ENCODE results near the gene IST1. TPM values are rescaled to one million over a fixed set of nuclear protein-coding genes. Genes with fewer than 3 reads are reported as not detected.
A peak's percentile ranks its signal among the peaks of the same experiment; 100 is the strongest.

IST1 gene
- total RNA-seq, result 184 TPM
- long read RNA-seq, full-length matches to known transcripts, result 170 of 287 reads
- long read RNA-seq, partial matches to known transcripts, result 15 of 287 reads
- long read RNA-seq, other reads (novel, unspliced or antisense), result 102 of 287 reads

- ATAC-seq, result peak; percentile 98
These were observed at the start of gene IST1 for GRCh38 chr16:71894921-71895678. Gene IST1 (plus strand): TSS chr16:71895531. CDS start chr16:71915641, 20,110 bp downstream.

GRCh38 chr16:71845639-71846430 lies 49.5 kb upstream of the IST1 start, which contains the start of gene ATXN1L:
Gene ATXN1L (plus strand): TSS chr16:71845976. CDS start chr16:71849741, 3,765 bp downstream.
- peak within 1 kb of the TSS; percentile 97 for H3K27ac ChIP-seq
- H3K27me3 ChIP-seq, result no peaks in the 10 kb centered on the region
- peaks cover 28% of the 10 kb centered on the region for H3K36me3 ChIP-seq
- TF ChIP-seq CTCF (IDR thresholded peaks at IDR 0.05), result no peak
- no peaks in the 10 kb centered on the region for H3K9me3 ChIP-seq
- peaks cover 10% of the 10 kb centered on the region for H3K4me1 ChIP-seq
- peak within 1 kb of the TSS; percentile 100 for H3K4me3 ChIP-seq
- ATAC-seq, result peak; percentile 99
- intact Hi-C loops (cut with DNase I), result no loop called here
- DNase-seq, result peak; percentile 95

More at GRCh38 chr16:71894921-71895678, at the start of gene IST1:
- Histone ChIP-seq H3K27ac (peak within 1 kb of the TSS; percentile 95), H3K27me3 (no peaks in the 10 kb centered on the region), H3K9me3 (no peaks in the 10 kb centered on the region), H3K4me1 (peaks cover 35% of the 10 kb centered on the region), H3K36me3 (no peaks in the 10 kb centered on the region), H3K4me3 (peak within 1 kb of the TSS; percentile 99)
- TF ChIP-seq CTCF (IDR thresholded peaks at IDR 0.05), result no peak
- intact Hi-C loops (cut with DNase I), result no loop called here
- DNase-seq, result peak; percentile 99

- Histone ChIP-seq H3K27ac (peak overlapping the region; percentile 97), H3K9me3 (no peaks in the 10 kb centered on the region), H3K27me3 (no peaks in the 10 kb centered on the region), H3K4me3 (peak overlapping the region; percentile 100), H3K4me1 (peaks cover 10% of the 10 kb centered on the region), H3K36me3 (peaks cover 34% of the 10 kb centered on the region)
- intact Hi-C loops (cut with DNase I), result no loop called here
- no peak for ATAC-seq
- TF ChIP-seq CTCF (IDR thresholded peaks at IDR 0.05), result no peak
- no peak for DNase-seq
These were observed 48.9 kb upstream of the IST1 start for GRCh38 chr16:71846431-71846830.

- peak overlapping the region; percentile 100 for H3K4me3 ChIP-seq
These were observed 48.2 kb upstream of the IST1 start for GRCh38 chr16:71847096-71847495.

More at GRCh38 chr16:71847096-71847495, 48.2 kb upstream of the IST1 start:
- peaks cover 41% of the 10 kb centered on the region for H3K36me3 ChIP-seq
- no peak for TF ChIP-seq CTCF (IDR thresholded peaks at IDR 0.05)
- no peaks in the 10 kb centered on the region for H3K27me3 ChIP-seq
- intact Hi-C loops (cut with DNase I), result no loop called here
- H3K4me1 ChIP-seq, result peaks cover 10% of the 10 kb centered on the region
- ATAC-seq (no peak), DNase-seq (no peak)
- H3K9me3 ChIP-seq, result no peaks in the 10 kb centered on the region
- H3K27ac ChIP-seq, result peak overlapping the region; percentile 97

All from upper lobe of right lung (tissue), 1 donor.